Middle frontal gyrus (tissue), 1 donor: ENCODE results near the gene LMTK2.
A peak's percentile ranks its signal among the peaks of the same experiment; 100 is the strongest.

ENCODE experiments used
- DNase-seq: peaks from one replicate; pipeline ENCODE4 v3.0.0-alpha.2; 2015; ENCODE audit warnings: low spot score; ENCODE audit errors: extremely low spot score

The LMTK2 gene

GRCh38 chr7:98234429-98235147 lies 127.9 kb downstream of the LMTK2 start:
- DNase-seq: no peak

DNA sequence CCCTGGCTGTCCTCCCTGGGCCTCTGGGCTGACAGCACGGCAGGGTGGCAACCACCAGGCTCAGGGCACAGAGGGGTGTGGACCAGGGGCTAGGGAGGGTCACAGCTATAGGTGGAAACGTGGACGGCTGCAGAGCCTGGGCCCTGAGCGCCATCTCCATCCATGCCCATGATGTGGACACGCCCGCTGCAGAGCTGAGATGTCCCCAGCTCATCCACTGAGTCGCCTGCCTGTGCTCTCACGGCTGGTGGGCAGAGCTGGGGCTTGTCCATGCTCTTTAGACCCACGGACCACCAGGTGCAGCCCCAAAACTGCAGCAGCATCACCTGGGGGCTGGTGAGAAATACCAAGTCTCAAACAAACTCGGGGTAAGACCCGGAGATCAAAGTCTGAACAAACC lies 129.2 kb downstream of the LMTK2 start:
- no peak for DNase-seq

DNA sequence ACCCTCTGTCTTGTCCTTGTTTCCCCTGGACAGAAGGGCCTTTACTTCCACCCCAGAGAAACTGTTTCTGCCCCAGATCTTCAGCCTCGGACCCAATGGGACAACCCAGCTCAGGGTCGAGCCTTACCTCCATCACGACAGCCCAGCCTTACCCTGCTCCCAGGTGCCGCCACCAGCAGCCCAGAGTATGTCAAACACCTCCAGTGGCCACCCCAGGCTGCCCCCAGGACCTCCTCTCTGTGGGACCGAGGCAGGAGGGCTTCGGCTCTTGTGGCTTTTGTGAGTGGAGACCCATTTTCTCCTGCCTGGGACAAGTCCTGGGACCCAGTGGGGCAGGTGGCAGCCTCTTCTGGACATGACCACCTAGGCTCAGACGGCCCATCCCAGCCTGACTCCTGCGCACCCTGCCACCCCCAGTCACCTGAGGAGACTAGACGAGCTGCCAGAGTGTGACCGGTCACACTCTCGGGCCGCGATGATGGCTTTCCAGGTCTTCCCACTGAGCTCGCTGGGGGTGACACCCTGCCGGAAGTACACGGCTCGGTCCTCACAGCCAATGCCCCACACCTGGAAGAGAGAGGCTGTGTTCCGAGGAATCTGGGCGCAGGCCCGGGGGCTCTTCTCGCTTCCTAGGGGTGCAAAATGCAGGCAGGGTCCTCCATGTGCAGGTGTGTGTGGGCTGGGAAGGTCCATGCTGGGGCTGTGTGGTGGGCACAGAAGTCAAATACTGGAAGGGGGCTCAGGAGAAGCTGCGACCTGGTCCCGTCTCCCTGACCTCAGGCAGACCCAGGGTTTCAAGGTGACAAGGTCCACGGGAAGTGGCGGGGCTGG lies 129.9 kb downstream of the LMTK2 start:
- DNase-seq: no peak

DNA sequence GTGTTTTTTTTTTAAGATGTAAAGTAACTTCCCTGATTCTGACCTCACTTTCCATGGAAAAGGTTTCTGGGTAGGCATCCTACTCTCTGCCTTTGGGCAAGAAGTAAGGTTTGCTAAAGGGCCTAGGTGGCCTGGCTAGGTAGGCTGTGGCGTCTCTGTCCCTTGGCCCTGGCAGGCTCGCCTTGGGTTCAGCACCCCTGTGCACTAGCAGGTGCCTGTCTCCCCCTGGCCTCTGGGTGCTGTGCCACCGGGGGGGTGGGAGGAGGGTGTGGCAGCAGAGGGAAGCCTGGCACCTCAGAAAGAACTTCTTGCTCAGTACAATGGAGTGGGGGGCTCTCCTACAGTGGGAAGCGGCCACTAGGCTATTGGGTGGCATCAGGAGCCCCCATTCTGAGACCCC lies 131.4 kb downstream of the LMTK2 start:
- no peak for DNase-seq

GRCh38 chr7:98238976-98239375 lies 132.3 kb downstream of the LMTK2 start:
- DNase-seq: no peak

GRCh38 chr7:98240961-98241673 lies 134.5 kb downstream of the LMTK2 start:
- no peak for DNase-seq

GRCh38 chr7:98241674-98242241 lies 135.1 kb downstream of the LMTK2 start:
- no peak for DNase-seq

- no peak for DNase-seq
These were observed 135.7 kb downstream of the LMTK2 start for GRCh38 chr7:98242342-98242741.

DNA sequence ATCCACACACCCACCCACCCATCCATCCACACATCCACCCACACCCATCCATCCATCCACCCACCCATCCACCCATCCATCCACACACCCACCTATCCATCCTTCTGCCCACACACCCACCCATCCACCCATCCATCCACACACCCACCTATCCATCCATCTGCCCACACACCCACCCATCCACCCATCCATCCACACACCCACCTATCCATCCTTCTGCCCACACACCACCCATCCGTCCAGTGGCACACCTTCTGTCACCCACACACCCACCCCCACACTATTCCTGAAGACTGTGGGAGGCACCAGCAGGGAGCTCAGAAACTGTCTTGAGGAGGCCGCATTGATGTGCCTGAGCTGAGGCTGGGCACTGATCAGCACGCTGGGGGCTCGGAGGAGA lies 136.3 kb downstream of the LMTK2 start:
- no peak for DNase-seq

- no peak for DNase-seq
These were observed 138.2 kb downstream of the LMTK2 start for GRCh38 chr7:98244871-98245270.

DNA sequence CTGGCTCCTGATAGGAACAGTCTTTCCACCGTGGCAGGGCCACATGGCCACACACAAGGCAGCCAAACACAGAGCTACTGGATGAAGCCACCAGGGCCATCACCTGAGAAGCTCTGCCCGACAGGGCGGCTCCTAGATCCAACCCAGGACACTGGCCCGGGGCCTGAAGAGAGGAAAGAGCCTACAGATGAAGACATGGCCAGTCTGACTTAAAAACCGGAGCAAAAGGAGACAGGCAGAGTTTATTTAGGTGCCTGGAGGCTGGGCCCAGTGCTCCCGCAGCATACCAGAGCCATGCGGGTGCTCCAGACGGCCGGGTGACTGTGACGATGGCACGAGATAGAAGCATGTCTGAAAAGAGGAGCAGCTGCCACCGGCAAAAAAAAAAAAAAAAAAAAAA lies 141.5 kb downstream of the LMTK2 start:
- no peak for DNase-seq

- no peak for DNase-seq
These were observed 142.4 kb downstream of the LMTK2 start for GRCh38 chr7:98249106-98249505.

- no peak for DNase-seq
These were observed 144.1 kb downstream of the LMTK2 start for GRCh38 chr7:98250789-98251188.

DNA sequence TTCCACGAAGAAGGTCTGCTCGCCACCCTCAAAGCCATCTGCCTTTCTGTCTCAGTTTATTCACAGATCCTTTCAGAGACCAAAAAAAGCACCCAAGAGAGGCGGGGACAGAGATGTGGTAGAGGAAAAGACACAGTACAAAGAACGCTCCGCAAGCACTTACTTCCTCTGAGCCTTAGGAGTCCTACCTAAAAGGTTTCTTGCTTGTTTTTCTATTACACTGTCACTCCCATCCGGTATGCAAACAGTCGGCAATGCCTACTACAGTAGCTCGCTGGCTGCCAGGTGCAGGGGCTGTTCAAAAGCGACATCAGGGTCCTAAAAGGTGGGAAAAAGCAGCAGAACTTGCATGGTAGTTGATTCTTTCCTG lies 144.6 kb downstream of the LMTK2 start:
- DNase-seq: no peak

DNA sequence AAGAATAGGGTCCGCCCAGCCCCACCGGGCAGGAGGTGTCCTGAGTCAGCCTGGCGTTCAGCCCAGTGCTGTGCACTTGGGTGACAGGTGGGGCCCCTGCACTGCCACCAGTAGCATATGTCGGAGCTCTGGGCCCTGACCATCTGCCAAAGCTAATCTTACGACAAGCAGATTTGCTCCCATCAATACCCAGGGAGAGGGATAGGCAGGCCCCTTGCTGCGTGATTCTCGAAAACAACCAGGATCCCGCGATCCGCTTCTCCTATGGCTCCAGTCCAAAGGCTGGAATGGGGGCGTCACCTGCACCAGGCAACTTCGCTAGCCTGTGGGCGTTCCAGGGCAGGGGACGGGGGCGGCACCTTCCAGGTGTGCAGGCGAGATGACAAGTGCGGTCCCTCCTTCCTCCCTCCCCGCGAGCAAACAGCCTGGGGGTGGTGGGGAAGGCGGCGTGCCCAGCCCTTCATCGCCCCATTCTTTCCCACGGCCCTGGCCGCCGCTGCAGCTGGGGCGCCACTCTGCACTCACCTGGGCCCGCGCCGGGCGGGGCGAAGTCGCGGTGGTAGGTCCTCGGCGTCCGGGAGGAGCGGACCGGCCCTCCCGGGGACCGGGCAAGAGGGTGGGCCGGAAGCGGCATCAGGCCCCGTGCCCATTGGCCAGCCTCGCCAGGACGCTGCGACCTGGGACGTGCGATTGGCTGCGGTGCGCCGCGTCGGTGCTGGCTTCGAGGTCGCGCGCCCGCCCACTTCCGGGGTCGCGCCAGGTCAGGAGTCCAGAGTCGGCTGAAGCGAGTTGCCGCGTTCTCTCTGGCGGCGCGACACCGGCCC lies 145.2 kb downstream of the LMTK2 start, which contains the start of gene TECPR1:
TECPR1 (minus strand) TSS at position 632 of the 824 bp plus-strand sequence. CDS start 6,086 bp downstream, outside the sequence.
- peak; percentile 93 for DNase-seq

DNA sequence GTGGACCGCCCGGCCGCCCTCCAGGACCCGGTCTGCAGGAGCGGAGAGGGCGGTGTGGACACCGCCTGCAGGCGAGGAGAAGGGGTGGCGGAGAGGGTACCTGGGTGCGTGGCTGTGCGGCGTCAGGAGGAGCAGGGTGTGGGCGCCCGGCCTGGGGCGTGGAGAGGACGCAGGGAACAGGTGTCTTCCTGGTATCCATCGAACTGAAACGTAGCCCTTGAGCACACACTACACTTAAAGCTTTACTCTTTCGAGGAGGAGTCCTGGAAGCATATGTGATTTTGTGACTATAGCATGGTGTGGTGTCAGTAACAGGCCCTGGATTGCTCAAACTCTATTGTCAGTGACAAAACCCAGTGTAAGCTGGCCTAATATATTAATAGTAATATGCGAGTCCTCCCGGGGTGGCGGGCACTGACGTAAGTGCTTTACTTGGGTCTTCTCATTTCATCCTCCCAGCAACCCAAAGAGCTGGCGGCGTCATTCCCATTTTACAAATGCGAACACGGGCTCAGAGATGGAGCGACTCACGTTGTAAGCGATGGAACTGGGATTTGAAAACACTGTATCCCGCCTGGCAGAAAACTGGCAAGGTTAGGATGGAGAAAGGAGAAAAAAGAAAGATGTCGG lies 145.9 kb downstream of the LMTK2 start:
- DNase-seq: no peak

DNA sequence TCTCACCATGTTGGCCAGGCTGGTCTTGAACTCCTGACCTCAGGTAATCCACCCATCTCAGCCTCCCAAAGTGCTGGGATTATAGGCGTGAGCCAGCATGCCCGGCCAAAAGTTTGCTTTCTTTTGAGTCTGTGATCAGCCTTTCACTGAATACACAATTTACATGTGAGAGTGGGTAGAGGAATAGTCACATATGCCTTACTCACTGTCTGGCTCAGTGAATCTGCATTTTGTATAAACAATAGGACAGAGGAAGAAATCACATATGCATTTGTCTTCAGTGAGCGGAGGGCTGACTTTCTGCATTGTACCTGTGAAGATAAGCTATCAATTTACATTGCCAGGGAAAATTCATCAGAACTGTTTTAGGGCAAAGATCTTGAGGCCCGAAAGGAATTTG lies 147.9 kb downstream of the LMTK2 start:
- no peak for DNase-seq

DNA sequence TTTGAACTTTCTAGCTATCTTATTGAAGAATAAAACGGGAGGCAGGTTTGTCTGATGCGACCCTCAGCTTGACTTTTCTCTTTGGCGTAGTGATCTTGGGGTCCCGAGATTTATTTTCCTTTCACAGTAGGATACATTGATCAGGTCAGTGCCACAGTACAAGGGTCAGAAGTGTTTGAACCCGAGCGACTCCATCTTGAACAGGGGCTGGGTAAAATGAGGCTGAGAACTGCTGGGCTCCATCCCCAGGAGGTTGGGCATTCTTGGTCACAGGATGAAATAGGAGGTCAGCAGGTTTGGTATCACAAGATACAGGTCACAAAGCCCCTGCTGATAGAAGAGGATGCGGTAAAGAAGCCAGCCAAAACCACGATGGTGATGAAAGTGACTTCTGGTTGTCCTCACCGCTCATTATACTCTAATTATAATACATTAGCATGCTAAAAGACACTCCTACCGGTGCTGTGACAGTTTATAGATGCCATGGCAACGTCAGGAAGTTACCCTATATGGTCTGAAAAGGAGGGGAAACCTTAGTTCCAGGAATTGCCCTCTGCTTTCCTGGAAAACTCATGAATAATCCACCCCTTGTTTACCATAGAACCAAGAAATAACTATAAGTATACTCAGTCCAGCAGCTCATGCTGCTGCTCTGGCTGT lies 148.4 kb downstream of the LMTK2 start:
- DNase-seq: no peak

GRCh38 chr7:98256431-98256830 lies 149.8 kb downstream of the LMTK2 start:
- no peak for DNase-seq

GRCh38 chr7:98257701-98258100 lies 151.0 kb downstream of the LMTK2 start:
- no peak for DNase-seq
